HG02571 (cell line): ENCODE measurements around the gene CPLX4.
"Not testable (repeated sequence)": the region's sequence is repeated elsewhere in the genome, so short reads cannot be mapped to it uniquely, and the experiment has no call there.

Source experiments
- ATAC-seq: cut with Tn5 transposase; IDR thresholded peaks from one replicate; pipeline ENCODE4 v1.9.1; 2021; ENCODE audit warnings: mild to moderate bottlenecking, moderate library complexity; ENCODE audit not compliant: unreplicated experiment

The CPLX4 gene

GRCh38 chr18:59271606-59272220 is 46.7 kb downstream of the CPLX4 start:
- no peak for ATAC-seq

GRCh38 chr18:59270689-59271257 is 47.7 kb downstream of the CPLX4 start:
- no peak for ATAC-seq

- no peak for ATAC-seq
Measured at GRCh38 chr18:59269563-59270119, 48.8 kb downstream of the CPLX4 start.

GRCh38 chr18:59268721-59269562 is 49.5 kb downstream of the CPLX4 start:
- no peak for ATAC-seq

GRCh38 chr18:59268127-59268720 is 50.2 kb downstream of the CPLX4 start:
- no peak for ATAC-seq

- no peak for ATAC-seq
Measured at GRCh38 chr18:59267503-59268126, 50.8 kb downstream of the CPLX4 start.

- ATAC-seq: no peak
Measured at GRCh38 chr18:59266886-59267502, 51.5 kb downstream of the CPLX4 start.

- no peak for ATAC-seq
Measured at GRCh38 chr18:59266459-59266858, 52.0 kb downstream of the CPLX4 start.

- no peak for ATAC-seq
Measured at GRCh38 chr18:59265974-59266369, 52.5 kb downstream of the CPLX4 start.

- no peak for ATAC-seq
Measured at GRCh38 chr18:59265246-59265973, 53.0 kb downstream of the CPLX4 start.

- ATAC-seq: no peak
Measured at GRCh38 chr18:59264651-59265245, 53.7 kb downstream of the CPLX4 start.

GRCh38 chr18:59264121-59264571 is 54.3 kb downstream of the CPLX4 start:
- ATAC-seq: no peak

GRCh38 chr18:59263661-59264060 is 54.8 kb downstream of the CPLX4 start:
- ATAC-seq: no peak

GRCh38 chr18:59262243-59262642 is 56.2 kb downstream of the CPLX4 start:
- not testable (repeated sequence) for ATAC-seq

- ATAC-seq: not testable (repeated sequence)
Measured at GRCh38 chr18:59261842-59262241, 56.6 kb downstream of the CPLX4 start.

- not testable (repeated sequence) for ATAC-seq
Measured at GRCh38 chr18:59255491-59255890, 63.0 kb downstream of the CPLX4 start.

- ATAC-seq: no peak
Measured at GRCh38 chr18:59249199-59249774, 69.2 kb downstream of the CPLX4 start.

GRCh38 chr18:59246796-59247195 is 71.7 kb downstream of the CPLX4 start:
- ATAC-seq: no peak
